ENCODE measurements around the gene PRMT7.

PRMT7 gene

DNA sequence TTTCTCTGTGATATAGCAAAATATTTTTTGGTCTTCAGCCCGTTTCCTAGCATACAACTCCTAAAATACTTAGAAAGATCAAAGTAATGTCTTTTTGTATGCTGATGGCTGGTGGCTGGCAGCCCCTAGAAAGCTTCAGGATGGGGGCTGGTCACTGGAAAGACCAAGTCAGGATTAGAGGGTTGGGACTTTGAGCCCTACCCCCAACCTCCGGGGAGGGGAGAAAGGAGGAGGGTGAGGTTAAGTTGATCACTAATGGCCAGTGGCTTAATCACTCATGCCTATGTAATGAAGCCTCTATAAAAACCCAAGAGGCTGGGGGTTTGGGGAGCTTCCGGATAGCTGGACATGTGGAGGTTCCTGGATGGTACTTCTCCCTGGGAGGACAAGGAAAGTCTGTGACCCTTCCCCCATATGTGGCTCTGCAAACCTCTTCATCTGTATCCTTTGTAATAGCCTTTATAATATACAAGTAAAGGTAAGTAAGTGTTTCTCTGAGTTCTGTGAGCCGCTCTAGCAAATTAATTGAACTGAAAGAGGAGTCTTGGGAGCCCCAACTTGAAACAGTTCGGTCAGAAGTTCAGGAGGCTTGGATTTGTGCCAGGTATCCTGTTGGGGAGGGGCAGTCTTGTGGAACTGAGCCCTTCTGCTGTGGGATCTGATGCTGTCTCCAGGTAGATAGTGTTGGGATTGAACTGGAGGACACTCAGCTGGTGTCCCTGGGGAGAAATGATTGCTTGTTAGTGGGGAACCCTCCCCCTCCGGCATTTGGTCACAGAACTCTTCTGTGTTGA is 43.0 kb upstream of the PRMT7 start:
- TF ChIP-seq, protein P1, sequence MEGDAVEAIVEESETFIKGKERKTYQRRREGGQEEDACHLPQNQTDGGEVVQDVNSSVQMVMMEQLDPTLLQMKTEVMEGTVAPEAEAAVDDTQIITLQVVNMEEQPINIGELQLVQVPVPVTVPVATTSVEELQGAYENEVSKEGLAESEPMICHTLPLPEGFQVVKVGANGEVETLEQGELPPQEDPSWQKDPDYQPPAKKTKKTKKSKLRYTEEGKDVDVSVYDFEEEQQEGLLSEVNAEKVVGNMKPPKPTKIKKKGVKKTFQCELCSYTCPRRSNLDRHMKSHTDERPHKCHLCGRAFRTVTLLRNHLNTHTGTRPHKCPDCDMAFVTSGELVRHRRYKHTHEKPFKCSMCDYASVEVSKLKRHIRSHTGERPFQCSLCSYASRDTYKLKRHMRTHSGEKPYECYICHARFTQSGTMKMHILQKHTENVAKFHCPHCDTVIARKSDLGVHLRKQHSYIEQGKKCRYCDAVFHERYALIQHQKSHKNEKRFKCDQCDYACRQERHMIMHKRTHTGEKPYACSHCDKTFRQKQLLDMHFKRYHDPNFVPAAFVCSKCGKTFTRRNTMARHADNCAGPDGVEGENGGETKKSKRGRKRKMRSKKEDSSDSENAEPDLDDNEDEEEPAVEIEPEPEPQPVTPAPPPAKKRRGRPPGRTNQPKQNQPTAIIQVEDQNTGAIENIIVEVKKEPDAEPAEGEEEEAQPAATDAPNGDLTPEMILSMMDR (IDR thresholded peaks at IDR 0.05): no peak

DNA sequence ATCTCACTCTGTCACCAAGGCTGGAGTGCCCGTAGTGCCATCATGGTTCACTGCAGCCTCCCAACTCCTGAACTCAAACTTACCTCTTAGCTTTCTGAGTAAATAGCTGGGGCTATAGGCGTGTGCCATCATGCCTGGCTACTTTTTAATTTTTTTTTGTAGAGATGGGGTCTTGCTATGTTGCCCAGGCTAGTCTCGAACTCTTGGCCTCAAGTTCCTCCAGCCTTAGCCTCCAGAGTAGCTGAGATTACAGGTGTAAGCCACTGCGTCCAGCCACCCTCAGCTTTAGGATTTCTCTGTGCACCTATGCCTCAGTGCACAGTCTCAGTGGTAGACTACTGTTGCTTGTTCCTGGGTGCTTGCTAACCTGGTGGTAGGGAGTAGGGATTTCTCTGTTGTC is 41.0 kb upstream of the PRMT7 start:
- H3K27me3 Mint-ChIP-seq (ENCODE audit: low read depth, poor library complexity): no peaks in the 10 kb centered on the region
- H3K9me3 Mint-ChIP-seq: no peaks in the 10 kb centered on the region
- H3K4me1 Mint-ChIP-seq: peaks cover 52% of the 10 kb centered on the region
- no peak overlapping the region for H3K27ac Mint-ChIP-seq
- peaks cover 5% of the 10 kb centered on the region for H3K36me3 Mint-ChIP-seq (ENCODE audit: low read depth)
- no peak for DNase-seq
- TF ChIP-seq, protein P1 (IDR thresholded peaks at IDR 0.05): no peak
- no peak overlapping the region for H3K4me3 Mint-ChIP-seq

More for the DNA sequence above, 43.0 kb upstream of the PRMT7 start:
- Mint-ChIP-seq H3K9me3 (no peaks in the 10 kb centered on the region), H3K27me3 (ENCODE audit: low read depth, poor library complexity) (no peaks in the 10 kb centered on the region), H3K27ac (peak overlapping the region; percentile 12), H3K4me1 (peaks cover 67% of the 10 kb centered on the region), H3K4me3 (peak overlapping the region; percentile 66), H3K36me3 (ENCODE audit: low read depth) (no peaks in the 10 kb centered on the region)
- DNase-seq: no peak

- Mint-ChIP-seq H3K27me3 (ENCODE audit: low read depth, poor library complexity) (no peaks in the 10 kb centered on the region), H3K4me1 (peaks cover 46% of the 10 kb centered on the region), H3K4me3 (no peak overlapping the region), H3K9me3 (no peaks in the 10 kb centered on the region), H3K36me3 (ENCODE audit: low read depth) (peaks cover 5% of the 10 kb centered on the region), H3K27ac (no peak overlapping the region)
- TF ChIP-seq, protein P1 (IDR thresholded peaks at IDR 0.05): no peak
- DNase-seq: no peak
These were observed 40.5 kb upstream of the PRMT7 start for GRCh38 chr16:68270353-68270752.

GRCh38 chr16:68272507-68273209 is 38.2 kb upstream of the PRMT7 start:
- peaks cover 15% of the 10 kb centered on the region for H3K36me3 Mint-ChIP-seq (ENCODE audit: low read depth)
- no peaks in the 10 kb centered on the region for H3K27me3 Mint-ChIP-seq (ENCODE audit: low read depth, poor library complexity)
- TF ChIP-seq, protein P1 (IDR thresholded peaks at IDR 0.05): no peak
- H3K4me3 Mint-ChIP-seq: no peak overlapping the region
- no peak overlapping the region for H3K27ac Mint-ChIP-seq
- H3K9me3 Mint-ChIP-seq: no peaks in the 10 kb centered on the region
- peaks cover 34% of the 10 kb centered on the region for H3K4me1 Mint-ChIP-seq
- DNase-seq: no peak

DNA sequence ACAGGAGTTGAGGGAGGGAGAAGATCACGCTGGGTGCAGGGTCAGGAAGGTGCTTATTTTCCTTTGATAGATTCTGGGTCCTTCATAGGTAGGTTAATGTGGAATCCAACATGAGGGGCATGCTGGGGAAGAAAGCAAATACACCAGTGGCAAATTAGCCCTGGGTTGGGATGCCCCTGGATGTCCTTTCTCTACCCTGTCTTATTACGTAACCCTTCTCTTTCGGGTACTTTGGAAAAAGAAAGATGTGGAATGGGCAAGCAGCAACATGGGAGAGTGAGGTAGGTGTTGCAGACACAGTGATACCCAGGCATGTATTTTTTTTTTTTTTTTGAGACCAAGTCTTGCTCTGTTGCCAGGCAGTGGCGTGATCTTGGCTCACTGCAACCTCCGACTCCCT is 37.4 kb upstream of the PRMT7 start:
- H3K27ac Mint-ChIP-seq: peak overlapping the region; percentile 46
- H3K36me3 Mint-ChIP-seq (ENCODE audit: low read depth): peaks cover 20% of the 10 kb centered on the region

More for the DNA sequence above, 37.4 kb upstream of the PRMT7 start:
- no peak for DNase-seq
- no peaks in the 10 kb centered on the region for H3K27me3 Mint-ChIP-seq (ENCODE audit: low read depth, poor library complexity)
- H3K9me3 Mint-ChIP-seq: no peaks in the 10 kb centered on the region
- no peak overlapping the region for H3K4me3 Mint-ChIP-seq
- H3K4me1 Mint-ChIP-seq: peaks cover 26% of the 10 kb centered on the region
- TF ChIP-seq, protein P1 (IDR thresholded peaks at IDR 0.05): no peak

All from nephron progenitor cell (in vitro differentiated cells).